Activated T-cell treated with anti-CD3 and anti-CD28 coated beads for 24 hours (primary cell): ENCODE results near the gene SEL1L3.
"Not testable (repeated sequence)": the region's sequence is repeated elsewhere in the genome, so short reads cannot be mapped to it uniquely, and the experiment has no call there.

Experiments
- DNase-seq: peaks from one replicate; pipeline ENCODE4 v3.0.0-alpha.2; 2020; ENCODE audit warnings: low read depth

The SEL1L3 gene

DNA sequence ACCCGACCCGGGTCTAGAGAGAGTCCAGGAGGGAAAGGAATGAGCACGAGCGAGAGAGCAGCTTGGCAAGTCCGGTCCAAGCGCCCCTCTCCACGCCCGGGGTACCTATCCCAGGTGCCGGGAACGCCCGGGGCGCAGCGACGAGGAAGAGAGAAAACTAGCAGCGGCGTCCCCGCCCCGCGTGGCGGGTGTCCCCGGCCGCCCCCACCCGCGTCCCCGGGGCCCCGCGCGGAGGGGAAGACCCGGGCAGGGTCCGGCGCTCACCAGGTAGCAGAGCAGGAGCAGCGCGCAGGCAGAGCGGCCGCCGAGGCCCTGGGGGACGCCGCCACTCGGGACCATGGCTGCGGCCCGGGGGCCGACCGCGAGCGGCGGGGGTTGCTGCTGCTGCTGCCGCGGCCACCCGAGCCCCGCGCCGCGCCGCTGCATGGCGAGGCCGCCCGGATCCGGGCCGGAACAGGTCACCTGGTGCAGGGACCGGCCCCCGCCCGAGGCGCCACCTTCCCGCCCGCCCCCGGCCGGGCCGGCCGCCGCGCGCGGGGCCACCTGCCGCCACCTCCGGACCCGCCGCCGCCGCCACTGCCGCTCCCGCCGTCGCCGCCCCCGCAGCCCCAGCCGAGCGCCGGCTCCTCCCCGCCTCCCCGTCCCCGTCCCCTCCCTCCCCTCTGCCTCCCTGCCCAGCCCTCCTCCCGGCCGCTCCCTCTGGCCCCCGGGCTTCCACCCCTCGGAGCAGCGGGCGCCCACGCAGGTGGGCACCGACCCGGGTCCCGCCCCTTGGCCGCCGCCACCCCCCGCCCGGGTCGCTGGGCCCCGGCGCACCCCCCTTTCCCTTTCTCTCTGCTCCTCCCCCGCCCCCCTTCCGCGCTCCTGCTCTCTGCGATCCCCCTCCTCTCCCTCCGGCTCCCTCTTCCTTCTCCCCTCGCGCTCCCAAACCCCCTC is at the start of gene SEL1L3:
Gene SEL1L3, minus strand, starts transcription at position 578 of the 936 bp plus-strand sequence. Its CDS starts 152 bp downstream, at position 426.
- no peak for DNase-seq

DNA sequence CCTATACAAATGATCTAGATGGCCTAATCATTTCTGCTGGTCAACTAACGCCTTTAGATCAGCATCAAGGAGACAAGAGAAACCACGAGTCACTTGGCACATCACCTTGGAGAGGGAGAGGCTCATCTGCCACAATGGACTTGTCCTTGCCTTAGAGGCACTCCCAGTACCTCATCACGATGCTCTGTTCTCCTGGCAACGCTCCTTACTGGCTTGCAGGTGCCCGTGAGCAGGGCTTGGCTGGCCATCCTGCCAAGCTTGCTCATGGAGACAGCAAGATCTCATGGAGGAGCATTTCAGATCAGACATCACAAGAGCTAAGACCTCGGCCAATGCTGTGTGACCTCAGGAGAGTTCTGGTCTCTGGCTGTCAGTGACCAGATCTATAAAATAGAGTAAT is 48.6 kb upstream of the SEL1L3 start:
- no peak for DNase-seq

DNA sequence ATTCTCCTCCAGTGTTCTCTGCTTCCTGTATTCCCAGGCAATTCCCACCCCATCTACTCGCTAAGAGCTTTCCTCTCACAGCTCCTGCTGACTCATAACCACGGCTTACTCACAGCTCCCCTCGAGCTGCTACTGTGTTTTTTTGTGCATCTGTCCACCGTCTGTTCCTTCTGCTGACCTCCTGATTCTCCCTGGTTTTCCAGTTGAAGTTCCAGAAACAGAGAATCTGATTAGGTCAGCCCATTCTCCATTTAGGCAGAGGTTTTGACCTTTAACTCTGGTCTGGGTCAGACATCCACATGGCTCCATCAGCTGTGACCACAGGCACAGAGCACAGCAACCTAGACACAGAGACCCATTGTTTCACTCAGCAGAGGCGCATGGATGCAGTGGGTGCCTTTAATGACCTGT is 45.7 kb upstream of the SEL1L3 start:
- DNase-seq = no peak

DNA sequence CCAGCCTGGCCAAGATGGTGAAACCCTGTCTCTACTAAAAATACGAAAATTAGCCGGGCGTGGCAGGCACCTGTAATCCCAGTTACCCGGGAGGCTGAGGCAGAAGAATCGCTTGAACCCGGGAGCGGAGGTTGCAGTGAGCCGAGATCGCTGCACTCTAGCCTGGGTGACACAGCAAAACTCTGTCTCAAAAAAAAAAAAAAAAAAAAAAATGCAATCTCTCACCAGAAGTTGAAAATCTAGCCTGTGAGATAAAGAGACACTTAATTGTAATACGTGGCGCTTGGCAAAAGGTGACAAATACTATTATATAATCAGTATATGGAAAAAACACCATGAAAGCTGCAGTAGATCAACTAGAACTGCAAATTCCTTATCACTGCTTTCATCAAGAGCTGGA is 43.3 kb upstream of the SEL1L3 start:
- DNase-seq = not testable (repeated sequence)

DNA sequence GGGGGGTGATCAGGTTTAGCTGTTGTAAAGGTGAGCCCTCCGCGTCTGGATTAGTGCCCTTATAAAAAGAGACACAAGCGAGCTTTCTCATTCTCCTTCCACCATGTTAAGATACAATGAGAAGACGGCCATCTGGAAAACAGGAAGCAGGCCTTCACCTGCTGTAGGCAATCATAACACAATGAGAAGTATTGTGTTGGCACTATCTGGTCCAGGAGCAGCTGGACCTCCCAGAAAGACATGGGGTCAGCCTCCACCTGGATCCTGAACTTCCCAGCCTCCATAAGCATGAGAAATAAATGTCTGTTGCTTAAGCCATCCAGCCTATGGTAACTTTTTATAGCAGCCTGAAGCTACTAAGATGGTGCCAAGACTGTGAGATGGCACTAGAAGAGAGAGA is 42.6 kb upstream of the SEL1L3 start:
- no peak for DNase-seq

DNA sequence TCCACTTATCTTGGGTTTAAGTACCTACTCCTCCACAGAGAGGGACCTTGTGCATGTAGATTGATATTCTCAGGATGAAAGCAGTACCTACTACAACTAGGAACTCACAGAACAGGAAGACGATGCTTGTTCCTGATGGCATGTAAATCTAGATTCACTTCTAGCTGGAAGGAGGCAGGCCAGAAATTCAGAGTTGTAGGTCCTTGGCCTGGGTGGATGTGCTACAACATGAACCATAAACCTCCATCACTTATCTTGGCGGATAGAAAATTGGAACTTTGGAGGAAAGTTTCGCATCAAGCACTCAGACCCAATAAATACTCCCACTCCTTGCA is 41.9 kb upstream of the SEL1L3 start:
- no peak for DNase-seq

DNA sequence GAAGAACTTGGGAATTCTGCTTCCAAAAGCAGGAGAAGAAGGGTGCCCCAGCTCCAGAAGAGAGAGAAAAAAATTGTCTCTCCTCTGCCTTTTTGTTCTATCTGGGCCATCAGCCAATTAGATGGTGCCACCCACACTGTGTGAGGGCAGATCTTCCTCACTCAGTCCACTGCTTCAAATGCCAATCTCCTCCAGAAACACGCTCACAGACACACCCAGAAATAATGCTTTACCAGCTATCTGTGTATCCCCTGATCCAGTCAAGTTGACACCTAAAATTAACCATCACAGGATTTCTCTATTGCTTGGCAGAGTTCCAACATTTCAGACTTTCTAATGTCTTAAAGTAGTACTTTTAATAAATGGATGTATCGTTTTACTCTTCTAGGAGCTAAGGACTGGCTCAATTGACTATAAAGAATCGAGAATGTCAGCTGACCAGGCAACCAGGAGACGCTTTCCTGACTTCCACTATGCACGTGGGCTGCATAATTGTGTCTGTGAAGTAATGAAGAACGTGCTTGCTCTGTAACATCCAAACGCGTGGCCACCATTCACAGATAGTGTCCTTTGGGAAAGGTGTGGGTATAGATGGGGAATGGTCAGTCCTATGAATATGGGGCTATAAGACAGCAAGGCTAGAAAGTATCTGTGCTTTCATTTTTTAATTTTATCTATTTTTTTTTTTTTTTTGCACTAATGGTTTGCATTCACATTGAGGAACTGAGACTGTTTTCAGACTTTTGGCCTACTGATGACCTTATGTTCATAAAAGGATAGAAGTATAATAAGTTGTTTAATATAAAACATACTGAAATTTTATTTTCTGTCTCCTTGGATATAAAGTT is 41.3 kb upstream of the SEL1L3 start:
- DNase-seq = no peak

DNA sequence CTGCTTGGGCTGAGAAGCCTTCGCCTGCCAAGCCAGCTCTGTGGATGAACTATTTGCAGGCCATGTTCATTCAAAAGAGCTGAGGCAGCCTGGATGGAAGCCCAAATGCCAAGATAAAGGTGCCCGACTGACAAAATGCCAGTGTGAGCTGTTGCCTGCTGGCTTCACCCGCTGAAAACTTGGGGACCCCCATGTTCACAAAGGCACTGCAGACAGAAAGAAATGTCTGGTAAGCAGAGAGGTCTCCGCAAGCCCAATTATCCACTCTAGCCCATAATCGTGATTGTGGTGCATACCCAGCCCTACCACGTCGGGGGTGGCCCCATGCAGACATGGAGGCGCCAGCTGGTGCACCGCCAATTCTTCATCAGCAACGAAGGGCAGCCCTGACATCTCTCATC is 38.2 kb upstream of the SEL1L3 start:
- no peak for DNase-seq

DNA sequence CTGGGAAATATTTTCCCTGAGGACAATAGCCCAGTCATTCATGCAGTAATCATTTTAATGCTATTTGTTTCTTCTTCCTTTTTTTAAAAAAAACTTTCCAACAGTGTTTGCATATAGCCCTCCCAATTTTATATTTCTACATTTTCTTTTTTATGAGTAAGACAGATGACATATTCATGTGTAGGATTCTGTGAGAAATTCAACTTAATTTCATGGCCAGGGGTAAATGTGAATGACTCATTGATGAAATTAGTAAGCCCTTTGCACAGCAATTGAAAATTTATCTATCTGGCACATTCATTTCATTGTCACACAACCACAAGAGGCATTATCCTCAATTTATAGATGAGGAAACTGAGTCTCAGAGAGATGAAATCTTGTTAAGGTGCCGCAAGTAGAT is 37.5 kb upstream of the SEL1L3 start:
- no peak for DNase-seq

DNA sequence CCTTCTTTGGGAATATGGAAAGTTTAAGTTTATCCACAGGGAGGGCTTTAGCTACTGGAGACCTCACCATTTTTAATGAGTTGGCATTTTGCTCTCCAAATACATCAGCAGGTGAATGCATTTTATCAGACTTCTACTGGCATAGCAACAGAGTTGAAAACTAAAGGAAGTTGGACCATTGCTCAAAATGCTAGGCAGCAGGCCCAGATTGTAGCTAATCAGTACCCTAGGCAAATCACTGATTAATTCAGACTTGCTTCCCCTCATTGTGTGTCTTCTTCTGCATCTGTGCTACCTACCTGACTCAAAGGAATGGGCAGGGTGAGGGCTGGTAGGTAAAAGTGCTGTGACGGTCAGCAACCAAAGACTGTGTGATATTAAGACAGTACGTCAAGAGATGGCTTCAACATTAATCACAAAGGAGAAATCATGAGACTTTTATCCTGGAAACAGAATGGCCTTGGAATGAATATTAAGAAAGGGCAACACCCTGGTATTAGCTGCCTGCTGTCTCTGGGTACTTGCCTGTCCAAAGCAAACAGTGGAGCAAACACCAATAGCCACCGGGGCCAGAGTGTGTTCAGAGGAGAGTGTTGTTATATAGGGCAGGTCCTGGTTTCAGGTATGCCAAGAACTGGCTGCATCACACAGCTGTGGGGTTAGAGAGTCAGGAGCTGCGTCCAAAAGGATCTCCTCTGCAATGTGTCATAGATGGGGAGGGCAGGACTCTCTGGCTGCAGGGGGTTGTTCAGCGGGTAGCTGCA is 34.2 kb upstream of the SEL1L3 start:
- no peak for DNase-seq

DNA sequence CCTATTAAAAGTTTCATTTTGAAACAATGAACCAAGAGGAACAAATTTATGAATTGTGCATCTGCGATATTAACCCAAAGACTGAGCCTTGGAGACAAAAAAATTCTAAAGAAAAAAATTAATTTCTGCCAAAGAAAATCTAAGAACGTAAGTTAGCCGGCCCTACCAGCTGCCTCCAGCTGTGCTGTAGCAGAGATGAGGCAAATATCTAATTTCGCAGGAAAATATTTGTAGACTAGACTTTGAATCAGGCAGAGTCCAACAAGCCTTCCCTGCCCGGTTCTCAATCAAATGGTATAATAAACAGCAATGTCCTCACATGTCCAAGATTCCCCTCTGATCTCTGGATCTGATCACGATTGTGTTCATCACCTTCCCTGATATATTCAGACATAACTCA is 30.0 kb upstream of the SEL1L3 start:
- no peak for DNase-seq

DNA sequence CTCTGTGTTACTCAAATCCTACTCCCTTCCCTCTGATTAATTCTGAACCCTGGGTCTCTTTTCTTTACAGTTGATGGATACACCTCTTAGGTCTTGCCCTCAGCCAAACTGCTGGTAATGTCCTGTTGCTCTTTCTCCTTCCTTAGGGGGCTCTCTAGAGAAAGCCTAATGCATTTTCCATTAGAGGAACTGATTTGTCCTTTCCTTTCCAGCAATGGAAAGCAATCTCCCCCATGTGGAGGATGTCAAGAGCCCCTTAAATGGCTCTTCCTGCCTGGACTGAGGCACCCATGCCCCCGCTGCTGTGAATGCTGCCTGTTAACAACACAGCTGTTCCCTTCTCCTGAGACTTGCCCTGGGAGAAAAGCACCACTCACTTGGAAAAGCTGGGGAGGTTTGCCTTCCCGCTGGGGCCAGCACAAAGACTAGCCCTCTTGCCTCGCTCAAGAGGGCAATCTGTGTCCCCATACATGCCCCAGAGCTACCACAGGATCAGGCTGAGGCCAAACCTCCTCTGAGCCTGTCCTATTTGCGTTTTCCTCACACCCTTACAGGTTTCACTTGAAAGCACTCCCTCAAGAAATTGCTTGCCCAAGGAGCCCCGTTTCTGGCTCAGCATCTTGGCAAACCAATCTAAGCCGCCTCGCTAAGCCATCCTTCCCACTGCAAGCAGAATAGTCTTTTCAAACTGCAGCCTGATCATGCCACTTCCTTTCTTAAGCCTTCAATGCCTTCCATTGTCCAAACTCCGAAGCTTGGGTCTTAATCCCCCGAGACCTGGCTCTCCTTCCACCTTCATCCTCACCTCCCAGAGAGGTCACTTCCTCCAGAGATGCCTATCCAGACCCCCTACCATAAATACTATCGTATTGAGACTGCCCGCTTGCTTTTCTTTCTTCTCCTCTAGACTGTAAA is 28.0 kb upstream of the SEL1L3 start:
- DNase-seq = no peak

DNA sequence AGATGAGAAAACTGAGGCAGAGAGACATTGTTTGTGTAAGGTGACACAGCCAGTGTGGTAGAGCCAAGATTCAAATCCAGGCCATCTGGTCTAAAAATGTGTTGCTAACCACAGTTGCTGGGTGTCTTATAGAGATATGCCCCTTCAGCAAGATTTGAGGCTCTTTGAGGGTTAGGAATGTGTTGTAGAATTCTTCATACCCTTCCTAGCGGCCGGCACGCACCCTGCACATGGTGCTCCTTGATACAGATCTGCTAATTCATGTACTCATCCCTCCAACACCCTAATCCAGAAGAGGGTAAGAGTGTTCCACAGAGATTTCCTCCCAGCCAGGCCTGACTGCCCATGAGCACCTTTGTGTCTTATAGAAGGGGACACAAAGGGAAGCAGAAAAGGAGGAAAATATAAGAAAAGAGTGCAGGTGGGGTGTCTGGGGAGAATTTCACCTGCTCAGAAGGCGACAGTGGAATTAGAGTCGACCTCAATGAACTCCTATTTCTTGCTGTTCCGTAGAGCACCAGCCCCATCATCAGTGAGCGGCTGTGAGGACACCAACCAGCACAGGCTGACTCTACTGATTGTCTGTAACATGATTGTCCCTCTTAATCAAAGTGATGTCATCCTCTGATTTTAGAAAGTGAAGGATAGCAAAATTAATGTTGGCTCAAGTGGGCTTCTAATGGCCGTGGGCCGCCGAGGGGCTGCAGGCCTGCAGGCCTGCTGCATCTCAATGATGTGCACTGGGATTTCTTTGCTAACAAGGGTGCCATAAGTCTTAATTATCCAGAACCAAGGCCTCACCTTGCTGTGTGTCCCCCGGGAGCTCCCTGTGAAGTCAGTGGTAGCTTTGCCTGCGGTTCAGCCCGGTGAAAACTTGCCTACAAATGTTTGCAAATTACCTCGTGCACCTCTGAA is 27.1 kb upstream of the SEL1L3 start:
- DNase-seq = no peak

DNA sequence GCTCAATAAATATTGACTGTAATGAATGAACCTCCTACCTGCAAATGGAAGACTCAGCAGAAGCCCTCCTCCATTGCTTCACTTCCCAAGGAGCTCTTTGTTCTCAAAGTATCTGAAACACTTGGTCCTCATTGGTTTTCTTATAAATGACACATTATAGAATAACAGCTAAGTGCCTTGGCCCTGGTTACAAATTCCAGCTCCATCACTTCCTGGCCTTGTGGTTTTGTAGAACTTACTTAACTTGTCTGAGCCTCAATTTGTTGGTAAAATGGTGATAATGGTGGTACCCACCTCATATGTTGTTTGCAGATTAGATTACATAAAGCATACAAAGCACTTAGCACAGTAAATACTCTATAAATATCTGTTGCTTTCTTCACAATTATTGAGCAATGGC is 26.0 kb upstream of the SEL1L3 start:
- DNase-seq = no peak

DNA sequence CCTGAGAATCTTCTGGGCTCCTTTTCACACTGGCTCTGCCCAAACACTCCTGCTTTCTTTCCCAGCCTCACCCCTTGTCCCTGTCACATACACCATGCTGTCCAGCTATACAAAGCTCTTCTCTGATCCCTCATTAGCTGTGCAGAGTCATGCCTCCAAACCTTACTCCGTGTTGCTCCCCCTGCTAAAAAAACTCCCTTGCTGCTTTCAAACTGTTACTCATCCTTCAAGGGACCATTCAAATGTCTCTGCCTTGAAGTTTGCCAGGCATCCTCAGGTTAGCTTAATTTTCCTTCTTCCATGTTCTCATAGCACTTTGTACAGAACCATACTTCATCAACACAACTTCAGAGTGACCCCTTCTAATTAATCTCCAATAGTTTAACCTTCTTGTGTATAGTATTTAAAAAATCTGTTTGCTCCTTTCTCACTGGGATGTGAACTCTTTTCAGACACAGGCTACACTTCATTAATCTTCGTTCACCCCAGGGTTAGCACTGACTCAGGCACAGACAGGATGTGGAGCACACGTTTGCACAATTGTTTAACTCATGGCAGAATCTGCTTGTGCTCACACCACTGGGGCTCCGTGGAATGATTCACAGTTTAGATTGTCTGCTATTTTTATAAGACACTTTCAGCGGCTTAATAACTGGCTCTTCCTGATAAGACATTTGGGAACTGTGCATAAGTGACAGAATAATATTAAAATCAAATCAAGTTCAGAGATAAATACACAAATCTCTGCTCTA is 21.4 kb upstream of the SEL1L3 start:
- no peak for DNase-seq

DNA sequence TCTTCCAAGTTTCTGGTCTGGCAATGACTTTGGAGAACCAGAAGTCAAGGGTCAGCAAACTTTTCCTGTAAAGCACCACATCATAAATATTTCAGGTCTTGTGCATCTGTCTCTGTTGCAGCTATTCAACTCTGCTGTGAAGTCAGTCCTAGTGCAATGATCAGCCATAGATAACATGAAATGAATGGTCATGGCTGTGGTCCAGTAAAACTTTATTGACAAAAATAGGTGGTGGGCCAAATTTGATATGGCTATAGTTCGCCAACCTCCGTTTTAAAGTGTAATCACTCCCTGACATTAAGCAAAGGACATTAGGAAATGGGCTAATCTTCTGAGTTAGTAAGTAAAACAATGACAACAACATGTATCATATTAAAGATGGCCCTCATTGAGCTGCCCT is 20.8 kb upstream of the SEL1L3 start:
- DNase-seq = no peak

DNA sequence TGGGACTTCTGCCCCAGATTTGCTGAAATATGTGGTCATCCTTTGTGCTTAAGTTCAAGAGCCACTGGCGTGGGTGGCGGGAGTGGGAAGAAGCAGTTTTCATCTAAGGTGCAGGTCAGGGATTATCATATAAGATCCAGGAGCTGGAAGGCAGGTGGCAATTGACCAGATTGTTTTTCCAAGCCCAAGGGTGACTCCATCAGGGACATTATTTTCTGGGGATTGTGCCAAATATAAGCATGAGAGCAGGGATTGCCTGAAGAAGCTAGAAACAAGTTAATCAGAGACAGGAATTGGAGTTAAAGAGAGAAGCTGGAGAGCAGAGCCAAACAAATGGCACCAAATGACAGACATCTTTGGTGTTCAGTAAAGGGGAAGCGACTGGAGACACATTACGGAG is 19.4 kb upstream of the SEL1L3 start:
- no peak for DNase-seq

DNA sequence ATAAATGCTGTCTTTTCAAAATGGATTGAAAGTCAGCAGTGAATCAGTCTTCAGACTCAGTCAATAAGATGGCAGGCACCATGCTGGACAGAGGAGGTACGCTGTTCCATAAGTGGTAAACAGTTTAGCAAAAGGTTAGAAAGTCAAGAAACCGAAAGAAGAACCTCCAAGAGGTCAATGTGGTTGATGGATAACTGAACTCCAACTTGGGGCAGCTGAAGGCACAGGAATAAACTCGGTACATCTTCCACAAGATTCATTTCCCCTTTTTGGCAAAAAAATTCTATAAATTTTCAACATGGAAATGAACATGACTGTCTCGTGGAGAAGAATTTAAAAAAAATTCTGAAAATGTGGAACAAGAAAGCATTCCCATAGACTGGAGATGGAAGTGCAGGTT is 18.4 kb upstream of the SEL1L3 start:
- DNase-seq = no peak

DNA sequence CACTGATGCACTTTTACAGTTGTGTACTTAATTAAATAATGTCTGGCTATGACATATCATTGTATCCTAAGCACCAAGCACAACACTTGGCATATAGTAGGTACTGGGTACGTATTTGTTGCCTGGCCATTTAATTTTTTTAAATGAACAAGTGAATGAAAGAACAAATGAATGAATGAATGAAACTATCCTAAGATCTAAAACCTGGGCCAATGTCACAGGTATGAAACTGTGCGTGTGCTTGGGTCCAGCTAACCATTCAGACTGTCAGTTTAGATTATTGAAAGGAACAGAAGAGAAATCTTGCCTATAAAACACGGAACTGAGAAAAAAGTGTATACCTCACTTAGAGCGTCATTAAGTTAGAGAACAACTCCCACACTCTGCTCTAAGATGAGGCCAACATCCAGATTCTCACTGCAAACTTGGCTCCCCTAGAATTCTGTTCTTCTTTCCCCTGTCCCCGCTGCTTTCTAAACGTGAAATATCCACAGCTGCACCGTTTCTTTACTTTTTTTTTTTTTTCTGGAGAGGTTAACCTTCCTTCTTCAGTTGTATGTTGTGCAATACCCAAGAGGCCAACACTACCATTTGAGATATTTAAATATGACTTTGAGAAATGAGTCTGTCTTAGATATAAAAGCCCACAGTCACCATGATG is 17.3 kb upstream of the SEL1L3 start:
- no peak for DNase-seq
